Tibial nerve (tissue), 4 donors: ENCODE data around the gene COQ3. TPM values are rescaled to one million over a fixed set of nuclear protein-coding genes. Genes with fewer than 3 reads are reported as not detected.

Experiments used
- DNase-seq, 2 donors: peaks; one replicate each; pipeline ENCODE4 v3.0.0-alpha.2; 2019; ENCODE audit warnings: low spot score in 2 of 2
- H3K27ac ChIP-seq, 4 donors: fragments of 200-600 bp; sonication (generic) in 3 of 4; one replicate each; pipeline ENCODE4 v1.5.1; 2017 to 2019; ENCODE audit warnings: mild to moderate bottlenecking in 1 of 4
- H3K27me3 ChIP-seq, 2 donors: fragments of 200-600 bp; sonication (generic) in 1 of 2; one replicate each; pipeline versions ENCODE4 v1.5.1 to v1.6.0; 2017 to 2019
- H3K36me3 ChIP-seq, 3 donors: fragments of 200-600 bp; sonication (generic); one replicate each; pipeline ENCODE4 v1.5.1; 2018 to 2019
- H3K4me1 ChIP-seq, 4 donors: fragments of 200-600 bp; sonication (generic) in 3 of 4; one replicate each; pipeline ENCODE4 v1.5.1; 2017 to 2019
- H3K4me3 ChIP-seq, 4 donors: fragments of 200-600 bp; sonication (generic) in 3 of 4; one replicate each; pipeline ENCODE4 v1.5.1; 2017 to 2019; ENCODE audit warnings: mild to moderate bottlenecking in 1 of 4, moderate library complexity in 1 of 4
- H3K9me3 ChIP-seq, 4 donors: fragments of 200-600 bp; sonication (generic) in 3 of 4; one replicate each; pipeline ENCODE4 v1.5.1; 2017 to 2019
- EP300 ChIP-seq, 2 donors: sonication (generic); formaldehyde crosslinking; IDR thresholded peaks; one replicate each; pipeline ENCODE4 v1.6.1; 2017; ENCODE audit warnings: antibody characterized with exemption in 2 of 2, mild to moderate bottlenecking in 1 of 2
- POLR2A ChIP-seq, 2 donors: fragments of 450-650 bp; IDR thresholded peaks; one replicate each; pipeline ENCODE4 v1.6.1; 2017; ENCODE audit warnings: antibody characterized with exemption in 2 of 2, mild to moderate bottlenecking in 2 of 2, moderate library complexity in 2 of 2
- WGBS, 2 donors: methylation state at CpG; one replicate each; pipeline ENCODE4 v1.1.5; 2018; 5-methylcytosine and 5-hydroxymethylcytosine counted together
- total RNA-seq, 4 donors: library from RNA; depleted of rRNA; stranded (reverse); fragments of >200 nt; gene quantifications; one replicate each; pipeline ENCODE4 v1.1.0, GENCODE V29; 2016
- TF ChIP-seq, protein P1 (sequence below), 5 experiments: fragments of 200-600 bp in 3 of 5; fragments of 450-650 bp in 2 of 5; sonication (generic) in 3 of 5; IDR thresholded peaks; one replicate each; pipeline ENCODE4 v1.5.1; 2016 to 2019; ENCODE audit warnings: antibody characterized with exemption in 5 of 5, mild to moderate bottlenecking in 3 of 5, moderate library complexity in 2 of 5

The COQ3 gene, protein sequence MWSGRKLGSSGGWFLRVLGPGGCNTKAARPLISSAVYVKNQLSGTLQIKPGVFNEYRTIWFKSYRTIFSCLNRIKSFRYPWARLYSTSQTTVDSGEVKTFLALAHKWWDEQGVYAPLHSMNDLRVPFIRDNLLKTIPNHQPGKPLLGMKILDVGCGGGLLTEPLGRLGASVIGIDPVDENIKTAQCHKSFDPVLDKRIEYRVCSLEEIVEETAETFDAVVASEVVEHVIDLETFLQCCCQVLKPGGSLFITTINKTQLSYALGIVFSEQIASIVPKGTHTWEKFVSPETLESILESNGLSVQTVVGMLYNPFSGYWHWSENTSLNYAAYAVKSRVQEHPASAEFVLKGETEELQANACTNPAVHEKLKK
- total RNA-seq: 1 to 10 TPM in 3 of 4 donors, under 1 TPM in 1; 0.98 to 6.6 (median 2.1) TPM

DNA sequence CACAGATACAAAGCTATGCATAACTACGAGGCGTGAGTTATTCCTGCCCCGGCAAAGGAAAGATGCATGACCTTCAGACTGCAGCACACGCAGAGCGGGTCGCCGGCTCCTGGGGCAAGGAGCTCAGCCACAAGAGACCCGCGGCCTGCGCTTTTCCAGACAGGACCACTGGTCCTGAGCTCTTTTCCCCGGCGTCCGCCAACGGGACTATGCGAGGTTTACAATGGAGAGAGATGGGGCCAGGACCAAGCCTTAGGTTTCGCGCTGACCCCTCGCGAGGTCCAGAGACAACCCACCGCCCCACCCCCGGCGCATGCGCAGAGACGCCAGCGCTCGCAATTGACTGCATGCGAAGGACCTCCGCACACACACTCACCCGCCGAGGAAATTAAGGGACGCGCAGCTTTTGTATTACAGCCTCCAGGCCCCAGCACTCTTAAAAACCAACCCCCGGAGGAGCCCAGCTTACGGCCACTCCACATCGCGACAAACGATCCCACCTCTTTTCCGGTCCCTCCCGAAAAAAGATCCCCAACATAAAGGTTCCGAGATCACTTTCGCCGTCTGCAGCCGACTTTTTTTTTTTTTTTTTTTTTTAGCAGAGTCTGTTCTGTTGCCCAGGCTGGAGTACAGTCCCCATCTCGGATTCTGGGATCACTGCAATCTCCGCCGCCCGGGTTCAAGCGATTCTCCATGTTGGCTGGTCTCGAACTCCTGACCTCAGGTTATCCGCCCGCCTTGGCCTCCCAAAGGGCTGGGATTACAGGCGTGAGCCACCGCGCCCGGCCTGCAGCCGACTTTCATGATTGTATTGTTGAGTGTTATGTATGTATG, at the start of gene COQ3:
Gene COQ3, minus strand, starts transcription at position 498 of the 834 bp plus-strand sequence. Its CDS starts 16 bp downstream, at position 482.
- Histone ChIP-seq H3K27me3 (no peaks in the 10 kb centered on the region), H3K4me3 (peak within 1 kb of the TSS; percentile 56 to 79 (median 70)), H3K27ac (peak within 1 kb of the TSS; percentile 43 to 91 (median 84)), H3K4me1 (peaks cover 0 to 19% (median 0%) of the 10 kb centered on the region in 4 donors), H3K36me3 (peaks cover 0 to 9% (median 0%) of the 10 kb centered on the region in 3 donors), H3K9me3 (no peaks in the 10 kb centered on the region)
- peak in 1 of 2 donors; percentile 13 for TF ChIP-seq EP300 (IDR thresholded peaks at IDR 0.05)
- no peak for TF ChIP-seq POLR2A (IDR thresholded peaks at IDR 0.05)
- 7 to 9% methylated on average over 41 to 56 of the region's 56 CpGs for WGBS, 2 donors
- peak; percentile 23 to 37 for DNase-seq

DNA sequence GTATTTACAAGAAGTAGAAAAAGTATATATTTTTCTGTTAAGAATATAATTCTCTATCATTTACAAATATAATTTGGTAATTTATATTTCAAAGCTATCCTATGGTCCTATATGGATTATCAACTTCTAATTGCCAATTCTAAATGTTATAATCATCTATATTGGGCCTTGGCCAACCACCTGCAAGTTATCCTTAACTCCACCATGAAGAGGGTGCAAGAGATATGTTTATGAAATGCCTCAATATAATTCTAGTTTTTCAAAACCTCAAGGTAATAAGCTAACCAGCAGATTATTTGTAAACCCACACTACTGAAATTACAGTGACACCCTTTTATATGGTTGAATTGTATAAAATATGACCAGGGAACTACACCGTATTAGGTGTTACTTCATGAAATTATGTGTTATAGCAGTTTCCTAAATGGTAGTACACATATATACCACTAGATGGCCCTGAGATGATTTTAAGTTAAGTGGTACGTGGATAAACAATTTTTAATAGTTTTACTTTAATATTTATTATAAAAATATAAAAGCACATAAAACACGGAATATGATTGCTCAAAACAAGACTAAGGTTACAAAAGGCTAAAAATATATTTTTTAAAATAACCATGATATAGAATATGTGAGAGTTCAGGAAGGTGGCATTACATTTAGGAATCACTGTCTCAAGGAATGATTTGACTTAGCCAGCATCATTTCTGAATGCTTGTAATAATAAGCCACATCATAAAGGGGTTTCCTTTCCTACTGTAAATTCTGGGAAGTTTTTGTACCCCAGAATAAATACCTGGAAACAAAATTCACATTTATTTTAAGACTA, 40.9 kb upstream of the COQ3 start:
- H3K9me3 ChIP-seq: no peaks in the 10 kb centered on the region
- no peak for DNase-seq
- peaks cover 0 to 4% (median 0%) of the 10 kb centered on the region in 4 donors for H3K4me1 ChIP-seq
- peaks cover 0 to 37% (median 5%) of the 10 kb centered on the region in 3 donors for H3K36me3 ChIP-seq
- no peak overlapping the region for H3K27ac ChIP-seq
- TF ChIP-seq, protein P1, sequence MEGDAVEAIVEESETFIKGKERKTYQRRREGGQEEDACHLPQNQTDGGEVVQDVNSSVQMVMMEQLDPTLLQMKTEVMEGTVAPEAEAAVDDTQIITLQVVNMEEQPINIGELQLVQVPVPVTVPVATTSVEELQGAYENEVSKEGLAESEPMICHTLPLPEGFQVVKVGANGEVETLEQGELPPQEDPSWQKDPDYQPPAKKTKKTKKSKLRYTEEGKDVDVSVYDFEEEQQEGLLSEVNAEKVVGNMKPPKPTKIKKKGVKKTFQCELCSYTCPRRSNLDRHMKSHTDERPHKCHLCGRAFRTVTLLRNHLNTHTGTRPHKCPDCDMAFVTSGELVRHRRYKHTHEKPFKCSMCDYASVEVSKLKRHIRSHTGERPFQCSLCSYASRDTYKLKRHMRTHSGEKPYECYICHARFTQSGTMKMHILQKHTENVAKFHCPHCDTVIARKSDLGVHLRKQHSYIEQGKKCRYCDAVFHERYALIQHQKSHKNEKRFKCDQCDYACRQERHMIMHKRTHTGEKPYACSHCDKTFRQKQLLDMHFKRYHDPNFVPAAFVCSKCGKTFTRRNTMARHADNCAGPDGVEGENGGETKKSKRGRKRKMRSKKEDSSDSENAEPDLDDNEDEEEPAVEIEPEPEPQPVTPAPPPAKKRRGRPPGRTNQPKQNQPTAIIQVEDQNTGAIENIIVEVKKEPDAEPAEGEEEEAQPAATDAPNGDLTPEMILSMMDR (IDR thresholded peaks at IDR 0.05): peak in 4 of 5 experiments; percentile 42 to 78 (median 63)
- TF ChIP-seq POLR2A (IDR thresholded peaks at IDR 0.05): no peak
- H3K4me3 ChIP-seq: no peak overlapping the region
- no peaks in the 10 kb centered on the region for H3K27me3 ChIP-seq
- 5 to 7% methylated on average over 3 of the region's 3 CpGs for whole genome bisulfite sequencing, 2 donors

DNA sequence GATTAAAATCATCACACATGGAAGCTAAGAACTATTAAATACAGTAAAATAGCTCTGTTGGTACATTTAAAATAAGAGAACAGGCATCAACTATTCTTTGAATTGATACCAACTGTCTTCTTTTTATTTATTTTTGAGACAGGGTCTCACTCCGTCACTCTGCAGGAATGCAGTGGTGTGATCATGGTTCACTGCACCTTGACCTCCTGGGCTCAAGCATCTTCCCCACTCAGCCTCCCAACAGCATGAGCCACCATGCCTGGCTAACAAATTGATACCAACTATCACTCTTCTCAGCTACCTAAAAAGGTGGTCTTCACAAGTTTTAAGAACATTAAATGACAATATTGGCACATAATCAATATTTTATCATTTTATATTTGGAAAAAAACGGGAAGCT, 38.9 kb upstream of the COQ3 start:
- DNase-seq: no peak

DNA sequence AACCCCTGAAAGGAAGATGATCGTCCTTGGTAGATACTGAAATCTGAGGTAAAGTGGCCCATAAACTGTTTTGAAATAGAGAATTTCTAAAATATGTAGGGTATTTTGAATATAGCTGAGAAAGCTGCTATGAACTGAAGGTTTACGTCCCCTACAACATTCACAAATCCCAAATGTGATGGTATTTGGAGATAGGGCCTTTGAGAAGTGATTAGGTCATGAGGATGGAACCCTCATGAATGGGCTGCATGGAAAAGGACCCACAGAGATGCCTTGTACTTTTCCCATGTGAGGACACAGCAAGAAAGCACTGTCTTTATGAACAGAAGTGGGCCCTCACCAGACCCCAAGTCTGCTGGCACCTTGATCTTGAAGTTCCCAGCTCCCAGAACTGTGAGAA, 37.9 kb upstream of the COQ3 start:
- Histone ChIP-seq H3K36me3 (peaks cover 0 to 28% (median 5%) of the 10 kb centered on the region in 3 donors), H3K4me1 (peaks cover 0 to 21% (median 7%) of the 10 kb centered on the region in 4 donors), H3K4me3 (no peak overlapping the region), H3K27me3 (no peaks in the 10 kb centered on the region), H3K9me3 (no peaks in the 10 kb centered on the region), H3K27ac (no peak overlapping the region)
- TF ChIP-seq, protein P1 (IDR thresholded peaks at IDR 0.05): no peak
- TF ChIP-seq EP300 (IDR thresholded peaks at IDR 0.05) (no peak), POLR2A (IDR thresholded peaks at IDR 0.05) (no peak)
- 96 to 97% methylated on average over 2 of the region's 2 CpGs for WGBS, 2 donors
- no peak for DNase-seq

More for the DNA sequence above, 38.9 kb upstream of the COQ3 start:
- H3K36me3 ChIP-seq: peaks cover 0 to 36% (median 5%) of the 10 kb centered on the region in 3 donors
- no peak overlapping the region for H3K4me3 ChIP-seq
- no peak overlapping the region for H3K27ac ChIP-seq
- TF ChIP-seq EP300 (IDR thresholded peaks at IDR 0.05): no peak
- TF ChIP-seq POLR2A (IDR thresholded peaks at IDR 0.05): no peak
- TF ChIP-seq, protein P1 (IDR thresholded peaks at IDR 0.05): no peak
- H3K4me1 ChIP-seq: peaks cover 0 to 11% (median 0%) of the 10 kb centered on the region in 4 donors
- 74 to 88% methylated on average over 2 of the region's 2 CpGs for WGBS, 2 donors
- H3K27me3 ChIP-seq: no peaks in the 10 kb centered on the region
- H3K9me3 ChIP-seq: no peaks in the 10 kb centered on the region

DNA sequence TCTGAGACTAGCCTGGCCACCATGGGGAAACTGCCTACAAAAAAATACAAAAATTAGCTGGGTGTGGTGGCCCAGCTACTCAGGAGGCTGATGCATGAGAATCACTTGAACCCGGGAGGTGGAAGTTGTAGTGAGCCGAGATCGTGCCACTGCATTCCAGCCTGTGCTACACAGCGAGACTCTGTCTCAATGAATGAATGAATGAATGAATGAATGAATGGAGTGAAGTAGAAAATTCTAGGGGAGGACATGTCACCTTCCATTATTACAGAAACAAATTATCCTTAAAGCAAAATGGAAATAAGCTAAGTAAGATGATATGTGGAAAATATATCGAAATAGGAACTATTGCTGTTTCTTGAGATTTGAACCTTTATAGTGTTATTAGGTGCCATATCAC, 34.0 kb upstream of the COQ3 start:
- WGBS, 2 donors: 96 to 97% methylated on average over 5 of the region's 5 CpGs
- DNase-seq: no peak
- Histone ChIP-seq H3K4me1 (peaks cover 0 to 40% (median 24%) of the 10 kb centered on the region in 4 donors), H3K36me3 (peaks cover 0 to 18% (median 0%) of the 10 kb centered on the region in 3 donors), H3K4me3 (no peak overlapping the region), H3K27ac (no peak overlapping the region), H3K27me3 (no peaks in the 10 kb centered on the region), H3K9me3 (no peaks in the 10 kb centered on the region)
- TF ChIP-seq EP300 (IDR thresholded peaks at IDR 0.05) (no peak), POLR2A (IDR thresholded peaks at IDR 0.05) (no peak)
- TF ChIP-seq, protein P1 (IDR thresholded peaks at IDR 0.05): no peak
